LNCAP (cell line): Measurements from ENCODE around the gene PKP2.

Experiments used
- TF ChIP-seq, protein P1 (sequence below): fragments of 450-650 bp; IDR thresholded peaks from 2 replicates; pipeline ENCODE4 v1.5.1; 2017; ENCODE audit warnings: mild to moderate bottlenecking

Gene PKP2

GRCh38 chr12:32903318-32903717, 6.7 kb upstream of the PKP2 start:
- TF ChIP-seq, protein P1, sequence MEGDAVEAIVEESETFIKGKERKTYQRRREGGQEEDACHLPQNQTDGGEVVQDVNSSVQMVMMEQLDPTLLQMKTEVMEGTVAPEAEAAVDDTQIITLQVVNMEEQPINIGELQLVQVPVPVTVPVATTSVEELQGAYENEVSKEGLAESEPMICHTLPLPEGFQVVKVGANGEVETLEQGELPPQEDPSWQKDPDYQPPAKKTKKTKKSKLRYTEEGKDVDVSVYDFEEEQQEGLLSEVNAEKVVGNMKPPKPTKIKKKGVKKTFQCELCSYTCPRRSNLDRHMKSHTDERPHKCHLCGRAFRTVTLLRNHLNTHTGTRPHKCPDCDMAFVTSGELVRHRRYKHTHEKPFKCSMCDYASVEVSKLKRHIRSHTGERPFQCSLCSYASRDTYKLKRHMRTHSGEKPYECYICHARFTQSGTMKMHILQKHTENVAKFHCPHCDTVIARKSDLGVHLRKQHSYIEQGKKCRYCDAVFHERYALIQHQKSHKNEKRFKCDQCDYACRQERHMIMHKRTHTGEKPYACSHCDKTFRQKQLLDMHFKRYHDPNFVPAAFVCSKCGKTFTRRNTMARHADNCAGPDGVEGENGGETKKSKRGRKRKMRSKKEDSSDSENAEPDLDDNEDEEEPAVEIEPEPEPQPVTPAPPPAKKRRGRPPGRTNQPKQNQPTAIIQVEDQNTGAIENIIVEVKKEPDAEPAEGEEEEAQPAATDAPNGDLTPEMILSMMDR: no peak

DNA sequence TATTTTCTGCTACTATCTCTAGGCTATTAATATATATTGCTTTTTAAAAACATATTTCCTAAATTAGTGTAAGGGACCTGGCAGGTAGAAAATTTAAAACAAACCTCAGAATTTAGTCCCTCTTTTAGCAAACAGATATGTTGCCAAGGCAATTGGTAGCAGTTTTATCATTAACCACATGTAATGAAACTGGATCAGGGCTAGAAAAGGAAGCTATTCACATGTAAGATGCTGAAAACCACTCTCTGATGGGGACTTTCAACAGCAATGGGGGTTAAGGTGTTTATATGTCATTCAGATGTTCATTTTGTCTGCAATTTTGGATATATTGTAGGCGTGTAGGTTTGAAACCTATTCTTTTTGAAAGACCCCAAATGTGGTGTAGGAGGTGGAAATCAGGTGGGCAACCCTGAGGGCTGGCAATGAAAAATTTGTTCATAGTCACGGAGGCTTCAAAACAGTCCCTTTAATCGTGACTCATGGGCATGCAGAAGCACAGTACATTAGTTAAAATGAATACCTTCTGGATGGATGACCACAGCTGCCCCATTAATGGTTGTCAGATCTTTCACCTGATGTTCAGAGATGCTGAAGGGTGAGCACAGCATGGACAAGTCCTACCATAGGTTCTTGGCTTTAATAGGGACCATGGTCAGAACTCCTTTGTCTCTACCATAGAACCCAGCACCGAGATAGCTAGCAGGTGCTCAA, 5.9 kb upstream of the PKP2 start:
- TF ChIP-seq, protein P1: no peak

- TF ChIP-seq, protein P1: no peak
Observed at GRCh38 chr12:32901553-32901952, 5.0 kb upstream of the PKP2 start.

DNA sequence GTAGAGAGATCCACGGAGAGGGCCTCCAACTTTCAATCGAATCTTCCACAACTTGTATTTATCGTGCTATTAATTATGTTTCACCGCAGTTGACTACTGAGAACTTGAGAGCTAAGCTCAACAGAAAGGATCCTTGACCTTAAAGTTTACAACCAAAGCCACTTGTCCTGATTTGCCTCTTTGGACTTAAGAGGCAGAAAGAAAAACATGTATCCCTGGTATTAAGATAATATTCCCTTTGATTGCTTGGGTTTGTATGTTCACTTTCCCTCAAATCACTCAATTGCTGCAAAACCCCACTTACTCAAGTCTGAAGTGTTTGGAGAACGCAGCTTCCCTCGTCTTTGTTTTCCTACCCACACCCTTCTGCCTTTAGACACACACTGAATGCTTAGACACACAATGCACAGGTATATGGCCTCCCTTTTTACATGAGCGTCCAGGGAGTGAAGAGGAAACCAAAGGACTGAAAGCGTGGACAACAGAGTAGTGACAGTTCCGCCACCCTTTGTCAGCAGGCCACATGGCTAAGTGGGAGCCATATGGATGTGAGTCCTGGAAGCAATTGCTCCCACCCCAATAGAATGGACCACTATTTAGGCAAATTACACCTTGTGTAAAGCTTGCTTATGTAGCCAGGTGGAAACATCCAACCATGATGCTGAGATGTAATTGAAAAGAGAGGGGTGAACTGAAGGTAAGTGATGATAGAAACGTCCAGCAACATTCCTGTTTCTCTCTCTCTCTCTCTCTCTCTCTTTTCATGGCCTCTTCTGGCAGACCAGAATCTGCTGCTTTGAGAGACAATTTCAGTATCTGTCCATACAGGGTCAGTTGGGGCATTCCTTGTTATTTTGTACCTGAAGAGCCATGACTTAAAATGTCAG, 1.4 kb upstream of the PKP2 start:
- TF ChIP-seq, protein P1: no peak

DNA sequence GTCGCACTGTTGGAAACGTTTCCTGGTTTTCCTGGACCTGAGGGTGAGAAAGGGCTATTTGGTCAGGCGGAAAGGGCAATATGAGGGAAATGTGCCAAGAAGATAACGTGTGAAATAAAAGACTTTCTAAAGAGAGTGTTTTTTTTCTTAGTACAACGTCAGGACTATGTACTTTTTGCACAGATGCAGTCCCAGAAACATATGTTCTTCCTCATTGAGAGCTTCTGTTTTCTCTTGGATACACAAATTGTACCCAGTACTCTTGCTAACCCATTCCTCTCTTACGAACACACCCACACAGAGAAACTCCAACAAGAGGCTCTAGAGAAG, 669 bp upstream of the PKP2 start:
- TF ChIP-seq, protein P1: no peak

DNA sequence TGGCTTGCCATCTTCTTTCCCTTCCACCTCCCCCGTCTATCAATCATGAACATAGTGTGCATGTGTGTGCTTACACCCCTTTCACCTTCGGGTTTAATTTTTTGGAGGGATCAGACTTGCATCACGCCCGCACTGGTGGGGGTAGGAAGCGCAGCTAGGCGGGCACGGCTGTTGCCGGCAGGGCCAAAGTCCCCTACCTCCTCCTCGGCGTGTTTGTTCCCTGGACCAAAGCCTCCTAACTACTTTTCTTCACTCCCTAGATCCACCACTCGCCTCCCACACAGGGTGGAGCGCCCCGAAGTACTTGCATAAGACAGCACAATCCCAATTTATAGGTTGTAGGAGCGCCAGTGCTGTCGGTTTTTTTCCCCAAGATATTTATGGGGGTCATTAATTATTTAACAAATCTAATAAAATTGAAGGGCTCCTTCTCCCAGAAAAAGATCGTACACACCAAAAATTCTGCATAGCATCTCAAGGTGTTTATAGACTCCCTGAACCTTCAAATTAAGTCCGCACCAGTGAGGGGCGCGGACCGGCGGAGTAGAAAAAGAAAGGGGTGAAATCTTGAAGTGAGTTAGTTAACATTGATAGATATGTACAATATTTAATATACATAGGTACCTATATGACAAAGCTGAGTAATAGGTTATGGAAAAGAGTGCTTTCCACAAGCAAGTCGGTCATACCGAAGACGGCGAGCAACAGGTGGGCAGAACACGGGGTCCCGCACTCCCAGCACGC, 717 bp downstream of the PKP2 start:
- TF ChIP-seq, protein P1: no peak

DNA sequence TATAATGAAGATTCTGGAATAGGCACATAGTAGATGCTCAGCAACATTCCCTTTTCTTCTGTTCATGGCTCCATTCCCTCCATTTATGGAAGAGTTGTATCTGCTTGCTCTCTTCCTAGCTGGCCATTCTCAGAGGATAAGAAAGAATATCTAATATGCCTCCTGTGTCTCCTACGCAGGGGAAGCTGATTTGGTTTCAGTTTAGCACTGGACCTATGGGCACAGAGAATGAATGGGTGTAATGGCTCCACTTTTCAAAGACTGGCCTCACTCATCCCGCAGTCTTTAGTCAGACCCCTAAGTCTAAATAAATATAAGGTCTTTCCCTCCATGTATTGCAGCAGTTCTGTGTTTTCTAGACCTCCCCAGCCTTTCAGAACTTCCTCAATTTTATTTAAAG, 2.0 kb downstream of the PKP2 start:
- TF ChIP-seq, protein P1: no peak
